Suprapubic skin (tissue), 4 donors: ENCODE measurements around the gene HIP1. TPM values are rescaled to one million over a fixed set of nuclear protein-coding genes. Genes with fewer than 3 reads are reported as not detected.
"Not testable (repeated sequence)": the region's sequence is repeated elsewhere in the genome, so short reads cannot be mapped to it uniquely, and the experiment has no call there.

Experiments used
- DNase-seq, 2 donors: peaks; one replicate each; pipeline ENCODE4 v3.0.0-alpha.2; 2019; ENCODE audit warnings: low spot score in 2 of 2
- H3K27ac ChIP-seq: fragments of 200-600 bp; sonication (generic); one replicate; pipeline ENCODE4 v1.5.1; 2019
- H3K27me3 ChIP-seq: fragments of 200-600 bp; sonication (generic); one replicate; pipeline ENCODE4 v1.5.1; 2019
- H3K36me3 ChIP-seq: fragments of 200-600 bp; sonication (generic); one replicate; pipeline ENCODE4 v1.5.1; 2019
- H3K4me1 ChIP-seq: fragments of 200-600 bp; sonication (generic); one replicate; pipeline ENCODE4 v1.5.1; 2019
- H3K4me3 ChIP-seq: fragments of 200-600 bp; sonication (generic); one replicate; pipeline ENCODE4 v1.5.1; 2019; ENCODE audit warnings: mild to moderate bottlenecking
- H3K9me3 ChIP-seq: fragments of 200-600 bp; sonication (generic); one replicate; pipeline ENCODE4 v1.5.1; 2019
- EP300 ChIP-seq: sonication (generic); formaldehyde crosslinking; IDR thresholded peaks from one replicate; pipeline ENCODE4 v1.6.1; 2017; ENCODE audit warnings: antibody characterized with exemption
- POLR2A ChIP-seq, 2 donors: fragments of 450-650 bp; IDR thresholded peaks; one replicate each; pipeline ENCODE4 v1.6.1; 2017; ENCODE audit warnings: antibody characterized with exemption in 2 of 2, mild to moderate bottlenecking in 2 of 2, moderate library complexity in 2 of 2
- POLR2AphosphoS5 ChIP-seq, 3 donors: sonication (generic); formaldehyde crosslinking; IDR thresholded peaks; one replicate each; pipeline ENCODE4 v1.6.1; 2017; ENCODE audit warnings: antibody characterized with exemption in 3 of 3
- WGBS: methylation state at CpG from one replicate; pipeline ENCODE4 v1.1.5; 2018; 5-methylcytosine and 5-hydroxymethylcytosine counted together
- total RNA-seq, 4 donors: library from RNA; depleted of rRNA; stranded (reverse); fragments of >200 nt; gene quantifications; one replicate each; pipeline ENCODE4 v1.1.0, GENCODE V29; 2016
- TF ChIP-seq, protein P1 (sequence below), 2 donors: fragments of 200-600 bp in 1 of 2; fragments of 450-650 bp in 1 of 2; sonication (generic) in 1 of 2; IDR thresholded peaks; one replicate each; pipeline ENCODE4 v1.5.1; 2016 to 2019; ENCODE audit warnings: antibody characterized with exemption in 2 of 2, mild to moderate bottlenecking in 1 of 2, moderate library complexity in 1 of 2

The HIP1 gene
- total RNA-seq, 4 donors from 2014 or later = 16.0 to 29.4 (median 22.3) TPM

GRCh38 chr7:75772081-75773077, 33.6 kb upstream of the HIP1 start, which contains the start of gene CCL26:
Gene CCL26, minus strand, starts transcription at chr7:75772211. Its CDS starts 35 bp downstream, at chr7:75772176.
- Histone ChIP-seq H3K27me3 (no peaks in the 10 kb centered on the region), H3K4me3 (no peak within 1 kb of the TSS), H3K27ac (peak within 1 kb of the TSS; percentile 31), H3K36me3 (no peaks in the 10 kb centered on the region), H3K4me1 (peaks cover 7% of the 10 kb centered on the region), H3K9me3 (no peaks in the 10 kb centered on the region)
- peak; percentile 68 to 85 for DNase-seq
- 43% methylated on average over 9 of the region's 9 CpGs for WGBS
- TF ChIP-seq, protein P1, sequence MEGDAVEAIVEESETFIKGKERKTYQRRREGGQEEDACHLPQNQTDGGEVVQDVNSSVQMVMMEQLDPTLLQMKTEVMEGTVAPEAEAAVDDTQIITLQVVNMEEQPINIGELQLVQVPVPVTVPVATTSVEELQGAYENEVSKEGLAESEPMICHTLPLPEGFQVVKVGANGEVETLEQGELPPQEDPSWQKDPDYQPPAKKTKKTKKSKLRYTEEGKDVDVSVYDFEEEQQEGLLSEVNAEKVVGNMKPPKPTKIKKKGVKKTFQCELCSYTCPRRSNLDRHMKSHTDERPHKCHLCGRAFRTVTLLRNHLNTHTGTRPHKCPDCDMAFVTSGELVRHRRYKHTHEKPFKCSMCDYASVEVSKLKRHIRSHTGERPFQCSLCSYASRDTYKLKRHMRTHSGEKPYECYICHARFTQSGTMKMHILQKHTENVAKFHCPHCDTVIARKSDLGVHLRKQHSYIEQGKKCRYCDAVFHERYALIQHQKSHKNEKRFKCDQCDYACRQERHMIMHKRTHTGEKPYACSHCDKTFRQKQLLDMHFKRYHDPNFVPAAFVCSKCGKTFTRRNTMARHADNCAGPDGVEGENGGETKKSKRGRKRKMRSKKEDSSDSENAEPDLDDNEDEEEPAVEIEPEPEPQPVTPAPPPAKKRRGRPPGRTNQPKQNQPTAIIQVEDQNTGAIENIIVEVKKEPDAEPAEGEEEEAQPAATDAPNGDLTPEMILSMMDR (IDR thresholded peaks at IDR 0.05) = no peak
- no peak for TF ChIP-seq POLR2AphosphoS5 (IDR thresholded peaks at IDR 0.05)
- TF ChIP-seq EP300 = no peak
- no peak for TF ChIP-seq POLR2A (IDR thresholded peaks at IDR 0.05)

DNA sequence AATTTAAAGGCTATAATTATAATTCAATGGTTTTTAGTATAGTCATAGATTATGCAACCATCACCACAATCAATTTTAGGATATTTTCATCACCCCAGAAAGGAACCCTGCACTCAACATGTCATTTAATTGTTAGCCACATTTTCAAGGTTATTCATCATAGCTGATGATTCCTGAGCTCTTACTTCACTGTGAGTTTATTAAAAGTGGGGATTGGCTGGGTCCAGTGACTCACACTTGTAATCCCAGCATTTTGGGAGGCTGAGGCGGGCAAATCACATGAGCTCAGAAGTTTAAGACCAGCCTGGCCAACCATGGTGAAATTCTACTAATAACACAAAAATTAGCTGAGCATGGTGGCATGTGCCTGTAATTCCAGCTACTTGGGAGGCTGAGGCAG, 32.5 kb upstream of the HIP1 start:
- Histone ChIP-seq H3K9me3 (no peaks in the 10 kb centered on the region), H3K4me3 (no peak overlapping the region), H3K4me1 (peaks cover 7% of the 10 kb centered on the region), H3K27ac (no peak overlapping the region), H3K27me3 (no peaks in the 10 kb centered on the region), H3K36me3 (no peaks in the 10 kb centered on the region)
- 89% methylated on average over 1 of the region's 1 CpG for WGBS
- DNase-seq = no peak
- TF ChIP-seq POLR2A (IDR thresholded peaks at IDR 0.05) (no peak), EP300 (no peak), POLR2AphosphoS5 (IDR thresholded peaks at IDR 0.05) (no peak)
- TF ChIP-seq, protein P1 (IDR thresholded peaks at IDR 0.05) = no peak

DNA sequence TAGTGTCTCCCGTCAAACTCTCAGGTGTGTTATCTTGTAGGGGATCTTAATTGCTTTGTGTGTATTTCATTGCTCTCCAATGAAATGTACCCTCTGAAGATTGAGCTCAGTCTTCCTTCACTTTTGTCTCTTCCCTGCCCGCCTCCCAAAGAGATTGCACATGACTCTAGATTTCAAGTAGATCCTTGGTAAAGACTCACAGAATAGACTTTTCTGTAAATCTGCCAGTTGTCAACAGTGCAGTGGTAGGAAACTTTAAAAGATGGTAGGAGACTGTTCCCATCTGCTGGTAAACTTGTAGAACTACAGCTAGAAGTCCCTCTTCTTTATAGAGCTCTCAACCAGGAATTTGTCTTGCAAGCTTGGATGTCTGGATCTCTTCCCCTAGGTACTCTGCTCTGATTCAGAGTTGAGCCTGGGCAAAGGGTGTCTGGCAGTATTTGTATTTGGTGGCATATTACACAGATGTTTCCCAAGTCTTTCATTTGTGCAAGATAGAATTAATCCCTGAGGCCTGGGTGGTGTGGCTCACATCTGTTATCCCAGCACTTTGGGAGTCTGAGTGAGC, 23.7 kb upstream of the HIP1 start:
- Histone ChIP-seq H3K36me3 (no peaks in the 10 kb centered on the region), H3K9me3 (no peaks in the 10 kb centered on the region), H3K27me3 (no peaks in the 10 kb centered on the region), H3K4me3 (no peak overlapping the region), H3K4me1 (no peaks in the 10 kb centered on the region), H3K27ac (no peak overlapping the region)
- TF ChIP-seq EP300 (no peak), POLR2AphosphoS5 (IDR thresholded peaks at IDR 0.05) (no peak), POLR2A (IDR thresholded peaks at IDR 0.05) (no peak)
- TF ChIP-seq, protein P1 (IDR thresholded peaks at IDR 0.05) = peak; percentile 73 to 78
- 10% methylated on average over 2 of the region's 2 CpGs for WGBS
- no peak for DNase-seq

- not testable (repeated sequence) for H3K36me3 ChIP-seq, H3K27me3 ChIP-seq, H3K9me3 ChIP-seq, DNase-seq, H3K4me3 ChIP-seq, H3K27ac ChIP-seq, H3K4me1 ChIP-seq
- WGBS = 74% methylated on average over 3 of the region's 3 CpGs
These were observed 23.1 kb upstream of the HIP1 start for GRCh38 chr7:75761801-75762200.

DNA sequence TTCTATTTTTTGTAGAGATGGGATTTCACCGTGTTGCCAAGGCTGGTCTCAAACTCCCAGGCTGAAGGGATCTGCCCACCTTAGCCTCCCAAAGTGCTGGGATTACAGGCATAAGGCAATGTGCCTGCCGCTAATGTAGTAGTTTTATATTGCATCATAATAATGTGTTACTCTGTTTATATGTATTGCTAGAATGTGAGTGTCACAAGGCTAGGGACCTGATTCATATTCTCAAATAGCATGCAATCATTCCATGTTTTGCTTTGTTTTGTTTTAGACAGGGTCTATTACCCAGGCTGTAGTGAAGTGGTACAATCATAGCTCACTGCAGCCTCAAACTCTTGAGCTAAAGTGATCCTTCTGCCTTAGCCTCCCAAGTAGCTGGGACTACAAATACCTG, 19.8 kb upstream of the HIP1 start:
- Histone ChIP-seq H3K4me1 (no peaks in the 10 kb centered on the region), H3K27ac (no peak overlapping the region), H3K27me3 (no peaks in the 10 kb centered on the region), H3K4me3 (no peak overlapping the region), H3K9me3 (no peaks in the 10 kb centered on the region), H3K36me3 (no peaks in the 10 kb centered on the region)
- DNase-seq = no peak
- TF ChIP-seq POLR2AphosphoS5 (IDR thresholded peaks at IDR 0.05) = no peak
- TF ChIP-seq, protein P1 (IDR thresholded peaks at IDR 0.05) = no peak
- no peak for TF ChIP-seq POLR2A (IDR thresholded peaks at IDR 0.05)
- no peak for TF ChIP-seq EP300
- WGBS = 92% methylated on average over 2 of the region's 2 CpGs
